Activated CD4-positive, alpha-beta T cell treated with anti-CD3 and anti-CD28 coated beads, Interleukin-2, amount 50 U/mL, for 16 hours (primary cell): ENCODE measurements around the gene SPON1.

ENCODE experiments used
- DNase-seq: peaks from one replicate; pipeline ENCODE4 v3.0.0-alpha.2; 2020

The SPON1 gene

DNA sequence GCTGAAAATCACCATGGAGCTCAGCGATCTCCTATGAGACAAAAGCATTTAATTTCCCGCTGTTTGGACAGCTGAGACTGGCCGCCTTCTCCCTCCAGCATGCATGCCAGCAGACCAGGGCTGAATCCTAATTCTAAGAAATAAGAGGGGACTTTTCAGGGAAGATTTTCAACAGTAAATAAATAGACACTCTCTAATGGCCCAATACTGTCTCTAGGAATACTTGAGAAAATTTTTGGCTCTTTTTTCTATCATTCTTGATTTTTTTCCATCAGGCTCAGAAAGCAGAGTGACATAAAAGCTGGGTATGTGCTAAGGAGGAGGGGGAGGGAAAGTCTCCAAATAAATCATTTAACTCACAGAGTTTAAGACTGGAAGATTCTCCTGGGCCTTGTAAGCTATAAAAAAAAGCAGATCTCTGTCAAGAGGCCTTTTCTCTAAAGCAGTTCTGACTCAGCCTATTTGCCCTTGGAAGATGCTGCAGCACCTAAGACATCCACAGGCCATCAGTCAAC is 17.6 kb upstream of the SPON1 start:
- DNase-seq: no peak

- no peak for DNase-seq
Observed at GRCh38 chr11:13947379-13947778, 15.1 kb upstream of the SPON1 start.

DNA sequence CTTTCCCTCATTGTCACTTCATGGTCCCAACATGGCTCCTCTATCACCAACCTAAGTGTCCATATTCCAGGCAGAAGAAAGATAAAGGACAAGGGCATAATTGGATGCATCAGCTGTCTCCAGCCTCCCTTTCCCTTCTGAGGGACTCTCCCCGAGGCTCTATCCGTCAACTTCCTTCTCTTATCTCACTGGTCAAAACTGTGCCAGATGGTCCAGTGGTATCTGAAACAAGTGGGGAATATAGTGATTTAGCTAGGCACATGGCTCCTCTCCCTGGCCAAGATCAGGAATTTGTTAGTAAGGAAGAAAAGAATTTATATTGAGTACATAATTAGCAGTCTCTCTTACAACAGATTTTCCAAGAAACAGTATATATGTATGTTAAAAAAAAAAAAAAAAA is 12.6 kb upstream of the SPON1 start:
- DNase-seq: no peak

DNA sequence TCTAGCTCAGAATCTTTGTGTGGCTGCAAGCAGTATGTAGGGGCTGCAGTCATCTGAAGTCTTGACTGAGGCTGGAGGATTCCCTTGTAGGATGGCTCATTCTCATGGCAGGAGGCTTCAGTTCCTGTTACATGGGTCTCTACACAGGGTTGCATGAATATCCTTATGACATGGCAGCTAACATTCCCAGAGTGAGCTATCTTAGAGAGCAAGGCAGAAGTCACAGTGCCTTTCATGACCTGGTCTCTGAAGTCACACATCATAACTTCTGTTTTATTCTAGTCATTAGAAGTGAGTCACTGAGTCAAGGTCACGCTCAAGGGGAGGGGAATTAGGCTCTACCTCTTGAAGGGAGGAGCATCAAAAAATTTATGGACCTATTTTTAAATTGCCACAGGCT is 10.3 kb upstream of the SPON1 start:
- no peak for DNase-seq

GRCh38 chr11:13952668-13953067 is 9.9 kb upstream of the SPON1 start:
- DNase-seq: no peak

GRCh38 chr11:13954591-13954990 is 7.9 kb upstream of the SPON1 start:
- DNase-seq: no peak

DNA sequence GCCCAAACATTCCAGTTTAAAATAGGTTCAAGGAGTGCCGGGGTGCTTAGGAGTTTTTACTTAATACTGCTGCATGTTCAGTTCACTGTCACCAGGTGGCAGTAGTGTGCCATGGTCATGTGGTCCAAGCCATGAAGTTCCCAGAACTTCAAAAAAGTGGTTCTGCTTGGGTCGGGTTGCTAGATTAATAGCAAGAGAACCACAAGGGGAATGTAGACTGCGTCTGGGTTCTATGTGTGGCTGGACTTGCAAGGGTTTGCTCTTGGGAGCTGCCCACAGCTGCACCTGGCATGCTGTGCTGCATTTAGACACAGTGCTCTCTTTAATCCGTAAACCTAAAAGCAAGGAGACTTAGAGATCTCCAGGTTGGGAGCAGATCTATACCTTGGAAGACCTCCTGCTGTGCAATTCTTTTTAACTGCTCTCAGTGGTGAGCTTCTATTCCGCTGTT is 6.5 kb upstream of the SPON1 start:
- DNase-seq: peak; percentile 48

GRCh38 chr11:13956988-13957387 is 5.5 kb upstream of the SPON1 start:
- no peak for DNase-seq

DNA sequence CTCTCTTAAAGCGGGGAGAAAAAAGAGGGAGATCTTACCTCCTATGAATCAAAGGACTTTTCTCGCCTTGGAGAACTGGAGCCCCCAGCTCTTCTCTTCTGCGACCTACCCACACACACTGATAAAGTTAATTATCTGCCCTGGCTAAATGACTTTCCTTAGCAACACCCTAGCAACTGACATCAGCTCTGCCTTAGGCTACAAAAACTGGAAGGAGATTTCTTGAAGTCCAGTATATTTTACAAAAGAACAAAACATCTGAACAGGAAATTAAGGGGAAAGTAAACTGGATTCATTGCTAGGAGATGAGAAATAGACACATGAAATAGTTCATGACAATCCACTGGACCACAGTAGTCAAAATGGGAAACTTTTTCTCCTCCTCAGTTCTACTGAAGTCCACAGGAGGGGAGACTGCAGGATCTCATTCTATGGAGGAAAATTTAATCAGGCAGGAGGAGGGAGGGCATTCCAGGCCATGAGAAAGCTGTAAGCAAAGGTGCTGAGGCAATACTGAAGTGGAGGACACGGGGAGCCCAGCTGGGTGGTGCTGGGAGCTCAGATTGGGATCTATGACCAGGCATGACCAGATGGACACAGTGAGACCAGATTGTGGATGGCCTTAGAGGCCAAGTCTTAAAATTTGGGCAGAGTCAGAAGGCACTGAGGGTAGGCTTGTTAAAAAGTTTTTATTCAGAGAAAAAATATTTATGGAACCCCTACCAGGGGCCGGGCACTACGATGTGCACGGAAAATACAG is 3.7 kb upstream of the SPON1 start:
- no peak for DNase-seq

GRCh38 chr11:13962198-13962561 is 343 bp upstream of the SPON1 start:
- no peak for DNase-seq

DNA sequence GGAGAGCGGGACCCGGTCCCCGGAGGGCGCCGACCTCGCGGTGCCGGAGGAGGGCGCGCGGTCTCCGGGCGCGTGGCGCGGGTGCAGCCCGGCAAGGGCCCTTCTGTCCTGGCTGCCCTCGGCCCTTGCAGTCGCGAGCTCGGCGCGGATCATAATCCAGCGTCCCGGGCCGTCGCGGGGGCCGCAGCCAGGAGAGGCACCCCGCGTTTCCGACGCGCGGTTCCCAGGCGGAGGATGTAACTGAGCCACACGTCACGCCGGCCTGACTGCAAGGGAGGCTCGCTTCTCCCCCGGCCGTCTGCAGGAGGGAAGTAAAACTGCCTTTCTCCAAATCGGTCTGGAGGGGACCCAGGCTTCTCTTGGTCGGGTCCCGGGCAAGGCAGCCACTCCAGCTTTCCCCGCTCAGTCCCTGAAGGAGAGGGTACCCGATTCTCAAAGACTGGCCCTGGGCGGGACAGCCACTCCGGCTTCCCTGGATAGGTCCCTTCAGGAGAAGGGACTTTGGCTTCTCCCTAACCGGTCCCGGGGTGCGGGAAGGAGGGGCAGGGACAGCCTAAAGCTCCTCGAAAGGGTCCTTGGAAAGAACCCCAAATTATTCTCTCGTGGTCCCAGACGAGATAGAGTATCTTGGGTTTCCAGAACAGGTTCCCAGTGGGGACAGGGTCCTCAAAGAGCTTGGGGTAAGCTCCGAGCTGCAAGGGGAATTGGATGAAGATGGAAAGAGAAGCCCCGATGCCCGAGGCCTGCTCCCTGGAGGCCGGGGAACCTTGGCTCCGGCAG is 836 bp downstream of the SPON1 start:
- no peak for DNase-seq

DNA sequence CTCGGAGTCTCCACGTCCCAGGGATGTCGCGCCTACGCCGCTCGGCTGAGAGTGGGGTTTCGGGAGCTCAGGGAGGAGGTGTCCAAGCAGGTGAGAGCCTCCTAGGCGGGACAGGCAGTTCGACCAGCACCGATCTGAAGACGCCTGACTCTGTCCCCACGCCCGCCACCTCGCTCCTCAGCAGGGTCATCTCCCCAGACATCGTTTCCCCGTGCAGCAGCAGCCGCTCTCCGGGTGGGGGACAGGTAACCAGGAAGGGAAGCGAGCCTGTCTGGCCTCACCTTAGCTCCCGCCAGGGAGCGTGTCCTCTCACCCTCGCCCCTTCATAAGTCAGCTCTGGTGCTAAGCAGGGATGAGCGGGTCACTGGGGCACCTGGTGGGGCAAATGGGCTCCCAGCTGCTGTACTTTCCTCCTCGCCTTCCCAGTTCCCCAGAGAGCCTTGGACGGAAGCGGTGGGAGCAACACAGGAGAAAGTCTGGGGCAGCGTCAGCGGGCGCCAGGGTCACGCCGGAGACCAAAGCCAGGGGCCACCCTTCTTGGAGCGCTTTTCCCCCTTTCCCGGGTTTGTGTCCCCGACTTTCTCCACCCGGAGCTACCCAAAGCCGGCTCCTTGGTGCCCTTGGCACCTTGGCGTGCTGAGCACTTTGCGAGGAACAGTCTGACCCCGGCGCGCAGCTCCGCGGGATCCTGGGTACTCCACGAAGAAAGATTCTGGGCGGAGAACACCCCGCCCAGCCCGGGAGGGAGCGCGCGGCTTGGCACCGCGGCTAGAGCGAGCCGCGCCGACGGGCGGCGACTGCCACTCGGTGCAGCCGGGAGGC is 1.6 kb downstream of the SPON1 start:
- no peak for DNase-seq

DNA sequence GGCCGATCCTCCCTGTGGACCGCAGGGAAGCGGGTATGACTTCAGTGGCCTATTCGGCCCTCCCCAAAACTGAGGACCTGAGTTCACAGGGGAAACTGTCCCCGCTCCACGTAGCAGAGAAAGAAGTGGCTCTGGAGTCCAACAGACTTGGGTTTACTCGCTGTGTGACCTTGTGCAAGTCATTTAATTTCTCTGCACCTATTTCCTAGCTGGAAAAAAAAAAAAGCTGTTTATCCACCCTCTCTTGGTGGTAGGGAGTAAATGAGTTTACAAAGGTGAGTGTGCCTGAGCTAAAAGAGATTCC is 2.2 kb downstream of the SPON1 start:
- no peak for DNase-seq

DNA sequence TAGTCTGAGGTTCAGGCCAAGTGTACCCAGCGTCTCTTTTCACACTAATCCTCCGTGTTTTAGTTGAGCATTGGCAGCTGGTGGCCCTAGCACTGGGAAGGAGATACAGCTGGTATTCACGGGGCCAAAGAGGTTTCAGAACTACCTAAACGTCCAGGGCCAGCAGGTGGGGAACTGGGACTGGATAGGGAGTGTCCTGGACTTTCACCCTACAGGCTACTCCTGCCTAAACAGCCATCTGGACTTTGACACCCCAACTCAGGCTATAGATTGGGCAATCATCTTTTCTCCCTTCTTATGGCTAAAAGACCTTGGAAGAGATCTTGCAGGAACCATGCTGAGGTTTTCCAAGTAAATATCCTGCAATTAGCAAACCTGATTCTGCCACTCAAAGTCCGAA is 2.8 kb downstream of the SPON1 start:
- DNase-seq: no peak

GRCh38 chr11:13966013-13966412 is 3.5 kb downstream of the SPON1 start:
- no peak for DNase-seq

DNA sequence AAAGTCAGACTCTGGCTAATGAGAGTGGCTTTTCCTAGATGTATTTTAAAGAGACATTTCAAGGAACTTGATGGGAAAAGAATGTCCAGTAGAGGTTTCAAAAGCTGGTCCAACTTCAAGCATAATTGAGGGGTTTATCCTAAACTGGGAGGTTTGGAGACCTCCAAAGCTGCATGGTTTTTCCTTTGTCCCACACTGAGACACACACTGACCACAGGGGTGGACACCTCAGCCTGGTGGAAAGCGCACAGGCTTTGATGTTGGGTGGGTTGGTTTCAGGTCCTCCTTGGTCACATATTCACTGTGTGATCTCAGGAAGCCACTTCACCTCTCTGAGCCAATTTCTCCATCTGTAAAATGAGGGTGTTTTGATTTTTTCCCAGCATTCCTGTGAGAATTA is 4.0 kb downstream of the SPON1 start:
- no peak for DNase-seq

DNA sequence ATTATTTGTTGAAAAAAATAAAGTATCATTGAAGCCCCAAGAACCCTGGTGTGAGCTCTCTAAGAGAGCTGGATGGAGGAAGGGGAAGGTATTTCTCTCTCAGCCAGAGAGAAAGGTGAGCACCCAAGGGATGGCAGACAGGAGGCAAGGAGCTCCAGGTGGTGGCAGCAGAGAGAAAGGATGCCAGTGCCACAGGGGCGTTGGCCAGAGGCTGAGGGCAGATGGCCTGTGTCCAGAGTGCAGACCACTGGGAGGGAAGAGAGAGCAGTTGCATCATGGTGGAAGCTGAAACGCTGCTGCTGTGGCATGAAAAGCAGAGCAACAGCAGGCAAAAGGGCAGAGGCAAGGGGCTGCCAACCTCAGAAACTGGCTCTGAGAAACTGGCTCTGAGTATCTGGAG is 8.5 kb downstream of the SPON1 start:
- DNase-seq: peak; percentile 14

DNA sequence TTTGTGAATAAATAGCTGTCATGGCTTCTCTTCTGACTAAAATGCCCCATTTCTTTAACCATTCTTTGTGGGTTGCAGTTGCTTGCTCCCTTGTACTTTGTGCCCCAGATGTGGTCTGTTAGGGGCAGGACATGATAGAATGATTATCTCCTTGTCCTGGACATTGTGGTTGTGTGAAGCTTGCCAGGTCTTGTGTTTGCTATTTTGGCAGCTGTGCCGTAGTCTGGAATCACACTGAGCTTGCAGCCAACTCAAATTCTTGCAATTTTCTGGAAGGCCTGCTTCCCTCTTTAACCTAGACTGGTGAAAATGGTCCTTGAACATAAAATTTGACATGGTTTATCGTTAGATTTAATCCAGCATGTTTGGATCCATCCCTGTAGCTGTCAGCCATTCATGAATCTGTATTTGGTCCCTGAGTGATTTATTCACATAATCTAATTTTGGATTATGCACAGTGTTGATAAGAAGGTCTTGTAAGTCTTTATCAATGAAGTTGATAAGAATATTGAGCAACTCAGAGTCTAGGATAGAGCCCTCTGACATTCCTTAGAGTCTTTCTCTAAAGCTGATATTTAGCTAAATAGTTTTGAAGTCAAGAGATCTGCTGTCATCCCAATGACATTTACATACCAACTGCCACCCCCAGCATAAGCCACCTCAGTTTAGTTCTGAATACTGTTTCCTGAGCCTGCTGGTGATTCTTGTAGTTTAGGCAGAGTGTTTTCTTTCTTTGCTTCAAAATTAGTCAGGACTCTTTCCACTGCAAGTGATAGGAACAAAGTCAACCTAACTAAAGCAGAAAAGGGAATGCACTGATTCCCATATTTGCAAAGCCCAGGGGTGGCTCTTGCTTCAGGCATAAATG is 9.8 kb downstream of the SPON1 start:
- peak; percentile 42 for DNase-seq

GRCh38 chr11:13972944-13973343 is 10.4 kb downstream of the SPON1 start:
- DNase-seq: no peak

DNA sequence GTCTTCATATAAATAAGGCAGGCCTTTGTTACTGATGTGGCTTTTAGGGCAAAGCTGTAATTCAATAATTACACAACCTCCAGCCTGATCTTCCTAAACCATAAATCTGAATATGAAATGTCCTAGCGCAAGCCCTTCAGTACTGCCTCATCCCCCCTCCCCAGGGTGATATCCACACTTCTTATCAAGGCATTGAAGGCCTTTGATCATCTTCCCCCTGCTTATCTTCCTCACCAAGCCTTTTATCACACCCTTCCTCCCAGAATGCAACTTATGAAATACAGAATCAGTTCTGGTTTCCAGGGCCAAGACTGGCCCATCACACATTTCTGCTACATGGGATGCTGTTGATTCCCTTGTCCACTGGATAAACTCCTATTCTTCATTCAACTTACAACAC is 12.1 kb downstream of the SPON1 start:
- no peak for DNase-seq

DNA sequence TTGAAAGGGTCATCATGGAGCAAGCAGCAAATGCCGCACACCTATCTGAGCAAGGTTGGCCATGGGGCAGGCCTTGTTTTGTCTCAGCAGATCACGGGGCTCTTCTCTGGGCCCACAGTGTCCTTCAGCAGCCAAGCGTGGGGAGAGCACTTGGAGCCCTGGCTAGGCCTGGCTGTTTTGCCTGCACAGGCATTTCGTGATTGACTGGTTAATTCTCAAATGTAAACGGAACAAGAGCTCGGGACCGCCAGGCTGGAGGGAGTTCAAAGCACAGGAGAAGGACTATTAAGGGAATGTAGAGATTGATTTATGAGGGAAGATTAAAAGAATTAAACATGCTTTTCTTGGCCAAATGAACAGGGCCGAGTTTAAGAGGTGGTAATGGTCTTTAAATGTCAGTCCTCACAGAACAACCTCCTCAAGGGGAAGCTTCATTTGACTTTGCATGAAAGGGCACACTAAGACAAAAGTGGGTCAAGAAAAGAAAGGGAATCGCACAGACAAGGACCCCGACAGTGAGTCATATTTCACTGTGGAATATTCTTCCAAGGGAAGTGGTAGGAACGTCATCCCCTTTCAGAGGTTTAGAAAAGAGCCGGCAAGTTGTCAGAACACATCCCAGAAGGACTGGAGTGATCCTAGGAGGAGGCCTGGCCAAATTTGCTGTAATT is 20.7 kb downstream of the SPON1 start:
- no peak for DNase-seq
